Natural killer cell (primary cell): ENCODE measurements around the gene RALBP1. TPM values are rescaled to one million over a fixed set of nuclear protein-coding genes. Genes with fewer than 3 reads are reported as not detected.

Source experiments
- ATAC-seq, 3 donors: fragments of 150-1000 bp in 2 of 3; fragments of 200-7000 bp in 1 of 3; cut with Tn5 transposase; 1 replicate in 1 of 3; 2 replicates in 2 of 3; pipeline ENCODE4 v1.10.0; 2021; ENCODE audit warnings: mild to moderate bottlenecking in 2 of 3, moderate library complexity in 2 of 3
- DNase-seq, 2 donors: peaks; one replicate each; pipeline versions ENCODE4 v3.0.0 to v3.0.0-alpha.2; 2013 to 2021; ENCODE audit warnings: mixed read lengths in 1 of 2
- H3K27ac ChIP-seq: one replicate; pipeline ENCODE4 v1.5.1; 2013; ENCODE audit warnings: mild to moderate bottlenecking, low read length
- H3K27me3 ChIP-seq: one replicate; pipeline ENCODE4 v1.6.1; 2013; ENCODE audit warnings: low read length; ENCODE audit not compliant: control insufficient read depth, insufficient read depth
- H3K36me3 ChIP-seq: one replicate; pipeline ENCODE4 v1.6.1; 2013; ENCODE audit warnings: low read length; ENCODE audit not compliant: control insufficient read depth, insufficient read depth
- H3K4me1 ChIP-seq: one replicate; pipeline ENCODE4 v1.6.1; 2013; ENCODE audit warnings: low read length; ENCODE audit not compliant: control insufficient read depth, insufficient read depth
- H3K4me3 ChIP-seq: one replicate; pipeline ENCODE4 v1.5.1; 2013; ENCODE audit warnings: low read length
- H3K9me3 ChIP-seq: one replicate; pipeline ENCODE4 v1.6.1; 2013; ENCODE audit warnings: low read length; ENCODE audit not compliant: control insufficient read depth, insufficient read depth
- H3K27ac Mint-ChIP-seq, 2 donors: one replicate each; pipeline ENCODE4 v1.8.0; 2022; ENCODE audit warnings: mild to moderate bottlenecking in 2 of 2, mixed read lengths in 2 of 2, moderate library complexity in 1 of 2
- H3K27me3 Mint-ChIP-seq, 2 donors: one replicate each; pipeline ENCODE4 v1.8.0; 2022; ENCODE audit warnings: low read depth in 2 of 2, mixed read lengths in 2 of 2
- H3K36me3 Mint-ChIP-seq: one replicate; pipeline ENCODE4 v1.8.0; 2022; ENCODE audit warnings: mixed read lengths
- H3K4me1 Mint-ChIP-seq, 2 donors: one replicate each; pipeline ENCODE4 v1.8.0; 2022; ENCODE audit warnings: mixed read lengths in 2 of 2
- H3K4me3 Mint-ChIP-seq: one replicate; pipeline ENCODE4 v1.8.0; 2022; ENCODE audit warnings: mild to moderate bottlenecking, moderate library complexity, mixed read lengths
- H3K9me3 Mint-ChIP-seq, 2 donors: one replicate each; pipeline ENCODE4 v1.8.0; 2022; ENCODE audit warnings: mixed read lengths in 2 of 2
- WGBS: methylation state at CpG from one replicate; pipeline ENCODE4 v1.1.7; 2013; ENCODE audit warnings: missing lambda C conversion rate; ENCODE audit not compliant: insufficient coverage; 5-methylcytosine and 5-hydroxymethylcytosine counted together
- intact Hi-C: fragments of 100-400 bp; cut with micrococcal nuclease; formaldehyde crosslinking; loops from one replicate; pipeline ENCODE4 v1.14.2; 2022
- total RNA-seq, 4 donors: library from RNA; stranded (reverse); fragments of 120-200 nt in 1 of 4; gene quantifications; one replicate each; pipeline versions ENCODE4 v1.2.3 to v1.2.4, GENCODE V29; 2013 to 2022
- TF ChIP-seq, protein P1 (sequence below): fragments of 200-600 bp; IDR thresholded peaks from one replicate; pipeline ENCODE4 v1.8.0; 2022; ENCODE audit warnings: antibody characterized with exemption

The RALBP1 gene
- total RNA-seq, 3 donors from 2014 or later (not counting 1 experiment from before 2014, with no cell fraction given): 27.3 to 40.0 (median 33.4) TPM

DNA sequence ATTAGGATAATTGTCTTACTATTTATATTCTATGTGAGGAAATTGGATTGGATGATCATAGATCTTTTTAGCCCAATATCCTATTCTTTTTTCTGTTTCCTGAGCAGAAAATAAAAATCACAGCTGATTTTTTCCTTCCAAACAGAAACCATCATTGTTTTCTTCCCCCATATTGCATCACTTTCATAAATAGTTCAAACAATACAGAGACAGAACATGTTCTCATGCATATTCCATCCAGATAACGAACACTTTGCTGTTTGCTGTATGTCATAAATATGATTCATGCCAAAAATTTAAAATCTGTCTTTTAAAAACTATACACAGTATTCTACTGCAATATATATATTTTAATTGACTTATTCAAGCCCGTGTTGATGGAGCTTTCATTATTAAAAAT is 22.0 kb upstream of the RALBP1 start:
- H3K27me3 Mint-ChIP-seq: peaks cover 5 to 19% of the 10 kb centered on the region in 2 donors
- Histone ChIP-seq H3K9me3 (no peaks in the 10 kb centered on the region), H3K4me3 (no peak overlapping the region), H3K27me3 (no peaks in the 10 kb centered on the region), H3K4me1 (no peaks in the 10 kb centered on the region), H3K27ac (no peak overlapping the region), H3K36me3 (no peaks in the 10 kb centered on the region)
- WGBS: 83% methylated on average over 1 of the region's 2 CpGs
- H3K36me3 Mint-ChIP-seq: no peaks in the 10 kb centered on the region
- DNase-seq: no peak
- H3K27ac Mint-ChIP-seq: no peak overlapping the region
- TF ChIP-seq, protein P1, sequence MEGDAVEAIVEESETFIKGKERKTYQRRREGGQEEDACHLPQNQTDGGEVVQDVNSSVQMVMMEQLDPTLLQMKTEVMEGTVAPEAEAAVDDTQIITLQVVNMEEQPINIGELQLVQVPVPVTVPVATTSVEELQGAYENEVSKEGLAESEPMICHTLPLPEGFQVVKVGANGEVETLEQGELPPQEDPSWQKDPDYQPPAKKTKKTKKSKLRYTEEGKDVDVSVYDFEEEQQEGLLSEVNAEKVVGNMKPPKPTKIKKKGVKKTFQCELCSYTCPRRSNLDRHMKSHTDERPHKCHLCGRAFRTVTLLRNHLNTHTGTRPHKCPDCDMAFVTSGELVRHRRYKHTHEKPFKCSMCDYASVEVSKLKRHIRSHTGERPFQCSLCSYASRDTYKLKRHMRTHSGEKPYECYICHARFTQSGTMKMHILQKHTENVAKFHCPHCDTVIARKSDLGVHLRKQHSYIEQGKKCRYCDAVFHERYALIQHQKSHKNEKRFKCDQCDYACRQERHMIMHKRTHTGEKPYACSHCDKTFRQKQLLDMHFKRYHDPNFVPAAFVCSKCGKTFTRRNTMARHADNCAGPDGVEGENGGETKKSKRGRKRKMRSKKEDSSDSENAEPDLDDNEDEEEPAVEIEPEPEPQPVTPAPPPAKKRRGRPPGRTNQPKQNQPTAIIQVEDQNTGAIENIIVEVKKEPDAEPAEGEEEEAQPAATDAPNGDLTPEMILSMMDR: no peak
- H3K4me1 Mint-ChIP-seq: no peaks in the 10 kb centered on the region
- ATAC-seq: no peak
- H3K4me3 Mint-ChIP-seq: no peak overlapping the region
- H3K9me3 Mint-ChIP-seq: peaks cover 2% of the 10 kb centered on the region in 2 donors
- intact Hi-C loops: no loop called here

DNA sequence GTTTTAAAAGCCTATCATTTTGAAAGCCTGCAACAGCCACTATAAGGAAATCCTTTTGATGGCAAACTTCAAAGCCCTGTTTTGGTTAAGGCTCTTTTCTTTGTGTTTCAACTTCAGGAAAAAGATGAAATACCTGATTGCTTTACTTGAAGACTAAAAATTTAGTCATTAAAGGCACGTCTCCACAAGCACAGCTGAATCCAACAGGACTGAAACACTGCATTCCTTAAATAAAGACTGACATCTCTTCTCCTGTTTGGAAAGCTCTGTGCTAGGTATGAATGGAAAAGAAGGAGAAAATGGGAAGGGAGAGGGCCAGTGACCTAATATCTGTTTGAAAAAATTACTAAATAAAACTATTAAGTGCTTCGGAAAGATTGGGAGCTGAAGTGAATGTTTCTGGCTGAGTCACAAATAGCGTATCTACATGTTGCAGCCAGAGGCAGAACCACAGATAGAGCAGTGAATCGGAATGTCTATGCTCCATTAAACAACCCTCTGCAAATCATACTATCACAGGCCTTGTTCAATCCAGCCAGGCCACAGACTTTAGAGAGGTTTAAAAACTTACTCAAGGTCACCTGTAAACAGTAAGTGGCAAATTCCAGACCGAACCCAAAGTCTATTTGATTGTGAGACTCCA is 21.1 kb upstream of the RALBP1 start:
- ATAC-seq: no peak
- H3K4me1 Mint-ChIP-seq: no peaks in the 10 kb centered on the region
- Histone ChIP-seq H3K27ac (no peak overlapping the region), H3K4me3 (no peak overlapping the region), H3K4me1 (no peaks in the 10 kb centered on the region), H3K27me3 (no peaks in the 10 kb centered on the region), H3K36me3 (no peaks in the 10 kb centered on the region), H3K9me3 (no peaks in the 10 kb centered on the region)
- TF ChIP-seq, protein P1: no peak
- intact Hi-C loops: no loop called here
- no peak overlapping the region for H3K27ac Mint-ChIP-seq
- WGBS: 77% methylated on average over 5 of the region's 5 CpGs
- no peaks in the 10 kb centered on the region for H3K36me3 Mint-ChIP-seq
- peaks cover 2% of the 10 kb centered on the region in 2 donors for H3K9me3 Mint-ChIP-seq
- no peak for DNase-seq
- peaks cover 6 to 19% of the 10 kb centered on the region in 2 donors for H3K27me3 Mint-ChIP-seq
- H3K4me3 Mint-ChIP-seq: no peak overlapping the region

- Mint-ChIP-seq H3K4me1 (no peaks in the 10 kb centered on the region), H3K4me3 (no peak overlapping the region), H3K27ac (no peak overlapping the region), H3K36me3 (no peaks in the 10 kb centered on the region), H3K27me3 (peaks cover 10 to 20% of the 10 kb centered on the region in 2 donors), H3K9me3 (peaks cover 2% of the 10 kb centered on the region in 2 donors)
- TF ChIP-seq, protein P1: no peak
- no peak overlapping the region for H3K4me3 ChIP-seq
- no peaks in the 10 kb centered on the region for H3K9me3 ChIP-seq
- H3K36me3 ChIP-seq: no peaks in the 10 kb centered on the region
- ATAC-seq (no peak), DNase-seq (no peak)
- H3K4me1 ChIP-seq: no peaks in the 10 kb centered on the region
- H3K27me3 ChIP-seq: no peaks in the 10 kb centered on the region
- intact Hi-C loops: no loop called here
- H3K27ac ChIP-seq: no peak overlapping the region
- WGBS: 78% methylated on average over 2 of the region's 3 CpGs
Observed at GRCh38 chr18:9455718-9456511, 19.4 kb upstream of the RALBP1 start.
